Inflammatory macrophage treated with lipopolysaccharide for 1 hour (primary cell): ENCODE data around the gene MEGF6.

Experiments
- DNase-seq, 2 donors: peaks; one replicate each; pipeline ENCODE4 v3.0.0-alpha.2; 2020 to 2022

MEGF6 gene

DNA sequence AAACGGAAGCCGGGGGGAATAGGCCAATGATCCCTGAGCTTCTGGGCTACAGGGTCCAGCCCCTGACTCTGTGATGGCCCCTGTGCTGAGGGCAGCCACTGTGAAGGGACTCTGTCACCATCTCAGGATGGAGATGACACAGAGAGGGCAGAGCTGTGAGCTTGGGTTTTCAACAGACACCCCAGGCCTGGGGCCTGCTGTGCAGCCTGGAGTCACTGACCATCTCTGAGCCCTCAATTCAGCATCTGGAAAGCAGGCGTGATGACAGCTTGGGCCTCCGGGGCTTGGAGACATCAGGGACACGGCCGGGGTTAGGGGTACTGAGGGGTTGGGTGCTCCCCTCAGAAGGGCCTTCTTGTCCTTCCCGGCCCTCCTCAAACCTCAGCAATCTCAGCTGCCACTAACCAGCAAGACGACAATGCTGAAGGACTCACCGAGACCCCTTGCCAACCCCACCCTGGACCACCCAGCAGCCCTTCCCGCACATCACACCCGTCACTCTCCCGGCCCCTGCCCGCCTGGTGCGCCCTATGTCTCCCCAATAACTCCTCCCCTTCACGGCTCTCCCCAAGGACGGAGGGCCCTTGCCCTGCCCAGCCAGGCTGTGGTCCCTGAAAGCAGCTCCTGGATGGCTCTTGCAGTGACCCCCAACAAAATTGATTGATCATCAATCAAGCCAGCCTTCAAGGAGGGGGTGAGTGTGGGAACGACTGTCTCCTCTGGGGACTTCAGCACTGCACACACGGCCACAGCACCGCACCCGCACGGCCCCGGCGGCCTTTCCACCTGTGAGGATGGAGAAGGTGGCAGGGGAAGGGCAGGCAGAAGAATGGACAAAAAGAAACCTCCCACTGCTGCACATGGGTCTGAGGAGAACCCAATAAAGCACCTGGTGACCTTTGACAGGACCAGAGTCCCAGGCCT lies 4.3 kb downstream of the MEGF6 start:
- DNase-seq = no peak

DNA sequence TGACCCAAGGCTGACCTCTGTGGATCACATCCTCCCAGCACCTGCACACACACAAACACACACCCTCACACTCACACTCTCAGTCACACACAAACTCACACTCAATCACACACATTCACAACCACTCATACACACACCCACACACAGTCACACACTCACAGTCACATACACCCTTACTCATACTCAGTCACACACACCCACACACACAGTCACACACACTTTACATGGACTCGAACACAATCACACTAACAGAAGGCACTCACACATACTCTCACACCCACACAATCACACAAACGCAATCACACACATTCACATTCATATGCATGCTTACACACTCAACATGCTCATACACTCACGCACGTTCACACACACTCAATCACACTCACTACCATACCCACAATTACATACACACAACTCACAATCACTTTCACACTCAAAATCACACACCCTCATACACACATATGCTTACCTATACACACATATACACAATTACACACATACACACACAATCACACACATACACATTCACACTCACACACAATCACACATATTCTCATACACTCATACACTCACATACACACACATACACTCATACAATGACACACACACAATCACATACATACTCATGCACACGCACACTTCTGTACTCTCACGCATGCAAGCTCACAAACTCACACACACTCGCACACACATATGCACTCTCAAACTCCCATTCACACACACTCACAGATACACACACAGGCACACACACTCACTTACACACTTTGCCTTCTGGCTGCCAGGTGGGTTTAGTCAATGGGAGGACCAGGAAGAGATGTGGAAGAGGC lies 6.1 kb downstream of the MEGF6 start:
- no peak for DNase-seq

GRCh38 chr1:3604468-3604974 lies 6.8 kb downstream of the MEGF6 start:
- DNase-seq = no peak

- DNase-seq = no peak
Measured at GRCh38 chr1:3603571-3604467, 7.5 kb downstream of the MEGF6 start.

GRCh38 chr1:3603156-3603555 lies 8.2 kb downstream of the MEGF6 start:
- no peak for DNase-seq

DNA sequence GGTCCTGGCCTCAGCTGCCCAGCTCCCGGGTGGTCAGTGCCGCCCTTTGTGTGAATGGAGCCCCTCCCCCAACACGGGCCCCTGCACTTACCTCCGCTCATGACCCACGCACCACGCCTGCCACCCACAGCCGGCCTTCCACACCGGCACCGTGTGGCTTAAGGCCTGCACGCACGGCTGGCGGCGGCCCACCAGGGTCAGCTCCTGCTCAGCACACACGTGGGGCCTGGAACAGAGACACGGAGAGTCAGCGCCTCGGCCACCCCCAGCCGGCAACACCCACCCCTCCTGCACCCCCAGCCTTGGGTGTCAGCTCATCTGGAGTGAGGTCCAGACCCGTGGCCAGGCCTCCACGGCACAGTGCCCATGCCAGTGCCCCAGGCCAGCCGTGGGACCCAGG lies 8.9 kb downstream of the MEGF6 start:
- DNase-seq = no peak

- no peak for DNase-seq
Measured at GRCh38 chr1:3601743-3602142, 9.6 kb downstream of the MEGF6 start.

GRCh38 chr1:3600354-3600753 lies 11.0 kb downstream of the MEGF6 start:
- DNase-seq = no peak

- DNase-seq = no peak
Measured at GRCh38 chr1:3599816-3600215, 11.5 kb downstream of the MEGF6 start.

DNA sequence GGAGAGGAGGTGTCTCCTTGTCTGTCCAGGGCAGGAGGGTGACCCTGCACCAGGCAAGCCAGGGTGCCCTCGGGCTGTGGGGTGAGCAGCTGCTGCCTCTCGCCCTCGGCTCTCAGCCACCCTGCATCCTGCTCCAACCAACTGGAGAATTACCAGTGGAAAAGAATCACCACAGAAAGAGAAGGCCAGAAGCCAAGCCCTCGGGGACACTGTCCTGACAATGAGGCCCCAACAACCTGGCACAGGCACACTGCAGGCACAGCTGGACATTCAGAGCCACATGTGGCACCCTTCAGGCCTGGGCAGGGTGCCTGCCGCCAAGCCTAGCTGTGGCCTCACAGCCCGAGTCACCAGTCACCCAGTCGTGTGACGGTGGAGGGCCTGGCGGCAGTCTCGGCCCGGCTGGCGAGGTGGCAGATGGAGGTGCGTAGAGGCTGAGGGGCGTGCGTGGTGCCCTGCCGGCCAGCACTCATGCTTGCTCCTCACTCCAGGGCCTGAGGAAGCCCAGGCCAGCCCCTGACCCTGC lies 12.0 kb downstream of the MEGF6 start:
- no peak for DNase-seq

GRCh38 chr1:3598522-3599285 lies 12.6 kb downstream of the MEGF6 start:
- no peak for DNase-seq

DNA sequence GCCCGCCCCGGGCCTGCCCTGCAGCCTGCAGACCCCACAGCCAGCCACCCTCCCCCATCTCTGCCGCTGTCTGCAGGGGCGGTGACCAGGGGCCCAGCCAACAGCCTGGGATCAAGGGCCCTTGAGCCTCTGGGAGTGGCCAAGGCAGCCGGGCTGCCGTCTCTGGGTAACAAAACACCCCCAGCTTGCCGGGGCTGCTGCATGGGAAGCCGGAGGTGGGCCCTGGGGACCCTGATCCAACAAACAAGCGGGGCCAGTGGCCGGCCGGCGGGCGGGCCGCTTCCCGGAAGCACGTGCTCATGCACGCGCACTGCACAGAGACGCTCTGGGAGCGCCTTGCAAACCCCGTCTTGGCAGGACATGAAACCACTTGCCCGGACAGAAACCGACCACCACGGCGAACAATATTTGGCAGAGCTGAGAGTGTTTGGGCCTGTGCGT lies 13.2 kb downstream of the MEGF6 start:
- no peak for DNase-seq

DNA sequence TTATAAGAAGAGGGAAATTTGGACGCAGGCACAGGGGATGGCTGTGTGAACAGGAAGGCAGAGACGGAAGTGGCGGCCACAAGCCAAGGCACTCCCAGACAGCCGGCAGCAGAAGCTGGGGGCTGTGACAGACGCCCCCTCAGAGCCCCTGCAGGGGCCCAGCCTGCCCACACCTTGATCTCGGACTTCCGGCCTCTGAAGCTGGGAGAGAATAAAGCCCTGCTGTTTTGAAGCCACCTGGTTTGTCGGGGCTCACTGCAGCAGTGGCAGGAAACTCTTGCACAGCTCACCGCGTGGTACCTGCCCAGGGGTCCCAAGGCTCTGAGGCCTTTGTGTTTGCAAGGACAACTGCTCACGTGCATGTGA lies 13.7 kb downstream of the MEGF6 start:
- DNase-seq = no peak

GRCh38 chr1:3596663-3597598 lies 14.4 kb downstream of the MEGF6 start:
- no peak for DNase-seq

- no peak for DNase-seq
Measured at GRCh38 chr1:3595949-3596348, 15.4 kb downstream of the MEGF6 start.

- no peak for DNase-seq
Measured at GRCh38 chr1:3594706-3595377, 16.5 kb downstream of the MEGF6 start.

- DNase-seq = no peak
Measured at GRCh38 chr1:3593745-3594144, 17.6 kb downstream of the MEGF6 start.

- DNase-seq = no peak
Measured at GRCh38 chr1:3593334-3593733, 18.0 kb downstream of the MEGF6 start.

DNA sequence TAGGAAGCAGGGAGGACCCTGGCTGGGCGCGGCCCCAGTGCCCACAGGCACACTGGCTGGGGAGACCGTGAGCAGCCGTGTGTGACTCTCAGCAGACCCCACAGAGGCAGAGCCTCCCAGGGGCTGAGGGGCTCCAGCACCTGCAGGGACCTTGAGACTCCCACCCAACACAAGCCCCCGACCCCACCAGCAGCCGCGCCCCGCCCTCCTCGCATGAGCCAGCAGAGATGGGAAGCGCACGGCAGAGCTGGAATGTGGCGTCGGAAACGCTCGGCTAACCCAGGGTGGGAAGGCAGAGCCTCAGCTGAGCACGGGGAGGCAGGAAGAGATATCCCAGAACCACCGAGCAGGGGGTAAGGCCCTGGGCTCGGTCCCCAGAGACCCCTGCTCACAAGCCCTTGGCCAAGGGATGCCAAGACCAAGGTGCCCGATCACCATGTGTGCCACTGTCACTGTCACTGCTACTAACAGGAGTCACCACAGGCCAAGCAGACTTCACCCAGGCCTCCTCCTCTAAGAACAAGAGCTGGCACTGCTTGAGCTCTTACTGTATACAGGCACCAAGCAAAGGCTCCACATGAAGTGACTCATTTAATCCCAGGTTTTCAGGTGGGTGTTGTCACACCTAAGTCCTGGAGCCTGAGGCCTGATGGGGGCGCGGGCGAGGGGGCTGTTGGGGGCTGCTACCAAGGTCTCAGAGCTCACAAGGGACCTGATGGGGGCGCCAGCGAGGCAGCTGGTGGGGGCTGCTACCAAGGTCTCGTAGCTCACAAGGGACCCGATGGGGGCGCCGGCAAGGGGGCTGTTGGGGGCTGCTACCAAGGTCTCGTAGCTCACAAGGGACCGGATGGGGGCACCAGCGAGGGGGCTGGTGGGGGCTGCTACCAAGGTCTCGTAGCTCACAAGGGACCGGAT lies 20.1 kb downstream of the MEGF6 start:
- no peak for DNase-seq
